NCI-H446 treated with DMSO at 0.1 percent for 48 hours (cell line): ENCODE results near the gene SIL1.
"Not testable (repeated sequence)": the region's sequence is repeated elsewhere in the genome, so short reads cannot be mapped to it uniquely, and the experiment has no call there.

Experiments
- DNase-seq: peaks from one replicate; lab custom pipeline; 2025; lab: John Stamatoyannopoulos, UW

SIL1 gene

DNA sequence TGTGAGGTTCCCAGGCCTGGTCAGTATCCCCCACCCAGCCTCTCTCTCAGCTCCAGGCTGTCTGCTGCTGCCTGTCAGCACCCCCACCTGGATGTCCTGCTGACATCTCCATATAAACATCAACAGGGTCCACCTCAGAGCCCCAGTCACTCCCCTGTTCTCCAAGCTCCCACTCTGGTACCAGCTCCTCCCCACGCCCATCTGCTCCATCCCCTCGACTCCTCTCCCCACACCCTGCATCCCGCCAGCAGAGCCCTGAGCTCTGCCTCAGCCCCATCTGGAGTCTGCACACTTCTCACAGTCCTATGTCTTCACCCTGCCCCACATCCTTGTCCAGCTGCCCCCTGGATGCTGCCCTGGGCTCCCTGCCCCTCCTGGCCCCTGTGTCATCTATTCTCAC, 255.3 kb downstream of the SIL1 start:
- no peak for DNase-seq

DNA sequence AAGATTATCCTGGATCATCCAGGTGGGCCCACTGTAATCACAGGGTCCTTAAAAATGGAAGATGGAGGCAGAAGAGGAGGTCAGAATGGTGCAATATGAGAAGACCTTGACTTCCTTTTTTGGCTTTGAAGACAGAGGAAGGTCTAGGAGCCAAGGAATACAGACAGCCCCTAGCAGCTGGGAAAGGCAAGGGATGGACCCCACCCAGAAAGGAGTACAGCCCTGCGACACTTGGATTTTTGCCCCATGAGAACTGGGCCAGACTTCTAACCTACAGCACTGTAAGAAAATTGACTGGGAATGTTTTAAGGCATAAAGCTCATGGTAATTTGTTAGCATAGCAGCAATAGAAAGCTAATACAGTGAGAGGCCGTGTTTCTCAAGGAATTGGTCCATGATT, 256.1 kb downstream of the SIL1 start:
- DNase-seq = no peak

DNA sequence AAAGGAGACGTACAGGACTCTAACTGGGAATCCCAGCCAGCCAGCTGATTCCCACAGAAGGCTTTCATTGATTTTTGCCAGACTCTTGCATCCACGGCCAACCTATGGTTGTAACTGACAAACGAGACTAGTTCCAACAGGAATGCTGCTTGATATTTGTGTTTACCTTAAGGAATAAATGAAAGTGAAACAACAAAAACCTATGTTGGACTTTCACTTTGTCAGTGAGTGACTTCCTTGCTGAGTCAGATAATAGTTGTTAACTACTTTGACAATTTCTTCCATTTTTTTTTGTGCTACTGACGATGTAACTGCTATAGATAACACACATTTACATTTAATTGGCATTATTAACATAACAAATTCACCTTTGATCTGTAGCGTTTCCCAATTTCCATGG, 259.6 kb downstream of the SIL1 start:
- DNase-seq = no peak

DNA sequence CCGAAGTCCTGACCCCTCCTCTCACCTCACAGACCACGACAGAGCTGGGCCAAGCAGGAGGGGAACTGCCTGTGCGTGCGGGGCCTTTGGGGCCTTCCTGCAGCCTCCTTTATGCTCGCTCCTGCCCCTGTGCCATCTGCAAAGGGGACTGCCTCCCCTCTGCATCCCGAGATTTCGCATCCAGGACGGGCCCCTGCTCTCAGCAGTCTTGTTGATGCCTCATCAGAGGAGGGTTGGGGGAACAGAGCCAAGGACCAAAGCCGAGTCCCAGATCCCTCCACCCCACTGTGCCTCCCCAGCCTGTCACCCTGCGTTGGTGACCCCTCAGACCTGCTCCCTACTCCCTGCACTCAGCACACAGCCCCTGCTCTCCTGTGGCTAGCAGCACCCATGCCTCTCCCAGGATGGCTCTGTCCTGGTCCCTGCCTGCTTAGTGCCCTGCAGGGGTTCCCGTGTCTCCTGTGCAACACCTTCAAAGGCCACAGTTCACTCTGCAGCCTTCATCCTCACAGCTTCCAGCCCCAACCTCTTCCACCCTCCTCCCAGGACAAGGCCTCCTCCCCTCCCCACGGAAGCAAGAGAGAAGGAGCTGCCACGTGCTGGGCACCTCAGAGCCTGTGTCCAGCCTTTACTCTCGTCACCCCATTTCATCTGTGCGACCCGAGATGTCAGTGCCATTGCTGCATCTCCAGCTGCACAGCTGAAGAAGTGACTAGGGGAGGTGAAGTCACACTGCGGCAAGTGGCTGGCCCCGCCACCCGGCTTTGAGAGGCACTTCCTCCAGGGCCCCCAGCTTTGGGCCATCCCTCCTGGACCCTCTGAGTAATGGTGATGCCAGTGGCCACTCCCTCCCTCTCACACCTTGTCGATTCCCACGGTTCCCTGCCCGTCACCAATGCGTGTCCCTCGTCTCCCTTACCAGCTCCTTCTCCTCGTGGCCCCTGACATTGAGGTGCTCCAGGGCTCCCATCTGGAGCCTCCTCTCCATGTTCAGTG, 260.5 kb downstream of the SIL1 start:
- no peak for DNase-seq

DNA sequence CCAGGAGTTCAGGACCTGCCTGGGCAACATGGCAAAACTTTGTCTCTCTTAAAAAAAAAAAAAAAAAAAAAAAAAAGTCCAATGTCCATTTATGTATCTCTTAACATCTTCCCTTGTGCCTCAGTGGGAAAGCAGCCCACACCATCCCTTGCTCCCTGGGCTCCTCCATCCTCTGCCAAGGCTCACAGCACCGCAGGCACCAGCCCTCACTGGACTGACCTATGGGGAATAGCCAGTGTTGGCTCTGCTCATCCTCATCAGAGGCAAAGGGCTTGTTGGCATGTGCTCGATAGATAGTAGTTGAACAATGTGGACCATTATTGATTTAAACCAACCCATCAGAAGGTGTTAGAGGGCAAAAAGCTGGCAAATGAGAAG, 261.2 kb downstream of the SIL1 start:
- no peak for DNase-seq

DNA sequence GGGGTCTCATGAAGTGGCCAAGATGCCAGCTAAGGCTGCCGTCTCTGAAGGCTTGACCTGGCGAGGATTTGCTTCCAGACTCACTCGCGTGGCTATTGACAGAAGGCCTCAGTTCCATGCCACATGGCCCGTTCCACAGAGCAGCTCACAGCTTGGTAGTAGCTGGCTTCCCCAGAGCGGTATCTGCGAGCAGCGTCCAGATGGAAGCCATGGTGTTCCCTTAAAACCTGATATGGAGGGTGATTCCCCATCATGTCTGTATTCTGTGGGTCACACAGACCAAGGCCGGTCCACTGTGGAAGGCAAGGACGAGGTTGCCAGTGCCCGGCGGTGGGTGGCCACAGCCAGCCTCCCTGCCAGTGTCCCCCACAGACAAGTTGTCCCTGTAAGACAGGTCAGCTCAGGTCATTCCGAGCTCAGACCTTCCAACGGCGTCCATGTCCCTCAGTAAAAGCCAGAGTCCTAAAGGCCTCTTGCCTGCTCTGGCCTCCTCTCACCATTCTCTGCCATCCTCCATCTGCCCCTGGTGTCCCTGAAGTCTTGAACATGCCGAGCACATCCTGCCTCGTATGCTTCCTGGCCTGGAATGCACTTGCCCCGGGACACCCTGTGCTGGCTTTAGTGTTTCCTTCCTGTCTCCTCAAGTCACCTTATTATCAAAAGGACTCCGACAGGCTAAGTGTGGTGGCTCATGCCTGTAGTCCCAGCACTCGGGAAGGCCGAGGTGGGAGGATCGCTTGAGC, 261.8 kb downstream of the SIL1 start:
- DNase-seq = no peak

DNA sequence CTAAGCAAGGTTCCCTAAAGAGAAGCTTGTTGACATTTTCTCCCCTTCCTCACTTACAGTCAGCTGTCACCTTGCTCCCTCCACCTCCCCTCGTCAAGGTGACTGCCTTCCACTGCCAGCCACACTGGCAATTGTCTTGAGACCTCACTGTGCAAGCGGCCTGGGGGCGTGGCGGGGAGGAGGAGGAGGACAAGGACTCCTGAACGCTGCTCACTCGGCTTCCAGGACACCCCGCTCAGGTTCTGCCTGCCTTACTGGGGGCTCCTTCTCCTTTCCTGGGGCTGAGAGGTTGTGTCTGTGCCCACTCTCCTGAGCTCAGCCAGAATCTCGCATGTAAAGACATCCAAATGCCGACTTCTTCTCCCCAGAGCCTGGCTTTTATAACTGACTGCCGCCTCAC, 262.7 kb downstream of the SIL1 start:
- DNase-seq = no peak

DNA sequence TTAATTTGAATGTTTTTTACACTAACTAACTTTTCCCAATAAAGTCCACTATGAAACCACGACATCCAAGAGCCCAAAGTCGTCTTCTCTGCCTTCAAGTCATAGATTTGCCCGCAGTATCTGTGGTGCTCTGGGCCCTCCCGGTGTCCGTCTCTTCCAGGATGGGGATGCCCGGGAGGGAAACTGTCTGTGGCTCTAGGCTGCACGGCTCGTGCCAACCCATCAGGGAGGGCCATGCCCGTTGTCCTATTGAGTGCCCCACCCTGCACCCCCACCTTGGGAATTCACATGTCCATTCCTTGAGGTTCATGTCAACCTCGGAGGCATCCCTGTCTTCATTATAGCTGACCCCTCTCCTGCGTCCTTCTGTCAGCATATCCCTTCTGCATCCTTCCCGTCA, 263.2 kb downstream of the SIL1 start:
- DNase-seq = no peak

DNA sequence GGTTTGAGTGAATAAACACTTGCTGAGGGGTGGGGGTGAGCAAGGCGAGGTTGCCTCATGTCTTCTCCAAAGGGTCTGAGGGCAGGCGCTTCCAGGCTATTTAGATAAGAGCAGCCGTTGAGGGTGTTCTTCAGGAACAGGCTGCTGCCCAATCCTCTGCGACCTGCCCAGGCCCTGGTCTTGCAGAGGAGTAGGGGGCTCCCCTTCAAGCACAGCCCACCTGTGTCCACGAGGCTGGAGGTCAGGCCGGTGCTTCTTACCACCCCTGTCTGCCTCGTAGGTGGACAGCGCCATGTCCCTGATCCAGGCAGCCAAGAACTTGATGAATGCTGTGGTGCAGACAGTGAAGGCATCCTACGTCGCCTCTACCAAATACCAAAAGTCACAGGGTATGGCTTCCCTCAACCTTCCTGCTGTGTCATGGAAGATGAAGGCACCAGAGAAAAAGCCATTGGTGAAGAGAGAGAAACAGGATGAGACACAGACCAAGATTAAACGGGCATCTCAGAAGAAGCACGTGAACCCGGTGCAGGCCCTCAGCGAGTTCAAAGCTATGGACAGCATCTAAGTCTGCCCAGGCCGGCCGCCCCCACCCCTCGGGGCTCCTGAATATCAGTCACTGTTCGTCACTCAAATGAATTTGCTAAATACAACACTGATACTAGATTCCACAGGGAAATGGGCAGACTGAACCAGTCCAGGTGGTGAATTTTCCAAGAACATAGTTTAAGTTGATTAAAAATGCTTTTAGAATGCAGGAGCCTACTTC, 264.5 kb downstream of the SIL1 start:
- DNase-seq = no peak

DNA sequence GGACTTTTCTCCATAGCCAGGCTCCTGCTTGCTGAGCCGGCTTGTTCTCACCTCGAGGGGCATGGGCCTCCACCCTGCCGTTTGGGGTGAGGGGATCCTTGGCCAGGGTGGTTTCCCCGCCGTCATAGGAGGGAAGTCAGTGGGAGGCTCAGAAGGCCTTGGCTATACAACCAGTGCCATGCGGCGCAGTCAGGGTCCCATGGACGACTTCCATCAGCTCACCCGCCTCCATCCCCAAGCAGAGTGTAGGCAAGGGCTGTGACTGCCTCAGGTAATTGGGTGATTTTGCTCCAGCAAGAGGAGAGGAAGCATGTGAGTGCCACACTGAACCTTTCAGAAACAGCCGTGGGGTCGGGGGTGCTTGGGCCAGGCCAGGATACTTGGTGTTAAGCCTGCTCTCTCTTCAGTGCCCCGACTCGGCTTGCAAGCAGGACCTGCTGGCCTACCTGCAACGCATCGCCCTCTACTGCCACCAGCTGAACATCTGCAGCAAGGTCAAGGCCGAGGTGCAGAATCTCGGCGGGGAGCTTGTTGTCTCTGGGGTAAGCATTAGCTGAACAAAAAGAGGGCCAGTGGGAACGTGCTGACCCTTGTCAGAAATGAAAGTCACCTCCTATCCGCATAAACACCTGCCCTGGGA, 265.9 kb downstream of the SIL1 start:
- DNase-seq = no peak

DNA sequence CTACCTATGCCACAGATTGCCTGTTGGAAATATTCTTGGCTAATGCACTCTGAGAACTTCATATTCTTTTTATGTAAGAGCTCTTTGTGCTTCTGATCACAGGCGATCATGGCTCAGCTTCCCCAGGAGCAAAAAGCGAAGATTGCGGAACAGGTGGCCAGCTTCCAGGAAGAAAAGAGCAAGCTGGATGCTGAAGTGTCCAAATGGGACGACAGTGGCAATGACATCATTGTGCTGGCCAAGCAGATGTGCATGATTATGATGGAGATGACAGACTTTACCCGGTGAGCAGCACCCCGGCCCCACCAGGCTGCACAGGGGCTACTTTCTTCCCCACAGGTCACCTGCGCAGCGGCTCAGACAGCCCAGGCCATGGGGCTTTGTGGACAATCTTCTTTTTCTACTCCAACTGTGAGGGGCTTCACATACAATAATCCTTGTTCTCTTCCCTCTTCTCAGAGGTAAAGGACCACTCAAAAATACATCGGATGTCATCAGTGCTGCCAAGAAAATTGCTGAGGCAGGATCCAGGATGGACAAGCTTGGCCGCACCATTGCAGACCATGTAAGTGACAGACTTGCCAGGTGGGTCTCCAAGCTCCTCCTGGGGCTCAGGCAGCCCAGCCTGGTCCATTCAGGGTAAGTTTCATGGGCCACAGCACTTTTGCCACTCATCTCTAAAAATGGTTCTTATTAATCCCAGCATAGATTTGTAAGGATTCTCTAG, 267.6 kb downstream of the SIL1 start:
- no peak for DNase-seq

DNA sequence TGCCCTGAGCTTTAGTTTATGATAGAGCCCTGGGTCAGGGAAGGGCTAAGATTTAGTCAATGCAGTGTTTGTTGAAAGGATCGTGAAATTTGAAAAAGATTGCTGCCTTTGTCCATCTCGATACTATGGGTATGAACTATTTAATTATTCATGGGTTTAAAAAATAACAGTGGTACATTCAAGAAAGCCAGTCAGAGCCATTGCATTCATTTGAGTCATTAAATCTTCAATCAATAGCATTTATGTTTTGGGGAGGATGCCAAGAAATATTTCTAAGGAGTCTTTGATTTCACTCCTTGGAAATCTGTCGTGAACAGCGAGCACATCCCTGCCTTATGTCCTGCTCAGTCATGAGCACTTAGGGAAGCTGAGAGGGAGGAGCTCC, 268.6 kb downstream of the SIL1 start:
- no peak for DNase-seq

DNA sequence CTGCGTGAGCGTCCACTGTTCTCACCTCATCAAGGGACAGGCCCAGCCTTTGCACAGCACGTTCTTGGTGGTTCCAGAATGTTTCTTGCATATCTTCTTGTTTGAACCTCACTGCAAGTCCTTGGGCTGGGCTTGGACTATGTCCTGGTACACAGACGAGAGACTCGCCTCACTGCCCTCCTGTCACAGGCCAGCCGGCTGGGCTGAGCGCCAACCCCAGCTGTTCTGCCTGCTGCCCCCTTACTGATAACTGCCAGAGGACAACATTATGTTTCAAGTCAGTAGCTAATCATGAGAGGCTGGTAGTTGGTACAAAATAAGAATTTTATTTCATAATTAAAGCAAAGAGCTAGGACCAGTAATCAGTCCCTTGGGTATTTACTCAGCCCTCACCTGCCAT, 270.2 kb downstream of the SIL1 start:
- peak; percentile 71 for DNase-seq

DNA sequence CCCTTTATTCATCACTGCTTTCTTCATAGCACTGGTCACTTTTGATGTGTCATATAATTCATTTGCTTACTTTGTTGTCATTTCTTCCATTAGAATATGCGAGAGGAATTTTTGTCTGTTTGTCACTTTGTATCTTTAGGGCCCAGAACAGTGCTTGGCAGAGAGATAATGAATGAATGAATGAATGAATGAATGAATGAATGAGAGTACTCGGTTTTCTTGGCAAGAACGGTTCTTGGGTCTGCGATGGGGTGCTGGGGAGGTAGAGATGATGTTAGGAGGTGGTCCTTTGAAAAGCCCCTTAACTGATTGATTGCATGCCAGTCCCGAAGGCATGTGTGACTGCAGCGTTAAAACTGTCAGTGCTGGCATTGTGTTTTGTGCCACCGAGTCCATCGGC, 270.6 kb downstream of the SIL1 start:
- no peak for DNase-seq

DNA sequence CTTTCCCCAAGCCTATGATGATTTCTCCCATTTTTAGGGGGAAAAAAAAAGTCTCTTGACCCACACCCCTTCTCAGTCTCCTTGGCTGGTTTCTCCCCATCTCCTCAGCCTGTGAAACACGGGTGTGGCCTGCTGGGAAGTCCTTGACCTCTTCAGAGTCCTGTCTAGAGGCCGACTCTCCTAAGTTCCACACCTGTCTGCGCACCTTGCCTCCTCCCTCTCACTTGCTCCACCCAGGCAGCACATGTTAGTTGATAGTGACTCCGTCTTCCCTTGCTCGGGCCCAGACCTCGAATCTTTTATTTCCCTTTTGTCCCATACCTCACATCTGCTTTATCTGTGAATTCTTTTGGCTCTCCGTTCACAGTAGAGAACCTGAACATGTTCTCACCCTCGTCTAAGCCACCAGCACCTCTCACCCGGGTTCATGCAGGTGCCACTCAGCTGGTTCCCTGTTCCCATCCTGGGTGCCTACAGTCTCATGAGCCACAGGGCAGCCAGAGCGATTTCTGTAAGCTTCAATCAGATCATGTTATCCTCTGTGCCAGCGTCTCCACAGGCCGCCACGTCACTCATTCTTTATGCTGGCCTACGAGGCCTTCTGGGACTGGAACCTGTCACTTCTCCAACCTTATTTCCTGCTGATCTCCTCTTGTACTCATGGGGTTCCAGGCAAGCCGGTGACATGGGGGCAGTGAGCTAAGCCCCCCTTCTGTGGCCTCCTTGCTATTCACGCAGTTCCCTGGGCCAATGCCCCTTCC, 271.3 kb downstream of the SIL1 start:
- DNase-seq = no peak

DNA sequence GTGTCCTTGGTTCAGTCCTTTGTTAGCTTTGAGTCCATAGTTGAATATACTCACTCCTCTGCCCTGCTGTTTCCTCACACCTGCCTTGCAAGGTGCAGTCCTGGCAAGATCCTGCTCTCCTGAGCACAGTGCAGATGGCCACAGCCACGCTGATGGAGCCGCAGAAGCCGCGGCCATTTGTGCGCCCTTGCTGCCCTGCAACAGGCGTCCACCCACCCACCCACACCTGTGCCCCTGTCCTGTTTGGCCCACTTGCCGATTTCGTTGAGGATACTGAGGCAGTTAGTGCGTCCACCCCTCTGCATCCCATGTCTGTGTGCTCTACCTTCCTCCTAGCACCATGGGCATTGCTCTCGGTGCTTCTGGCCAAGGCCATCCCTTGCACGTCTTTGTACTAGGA, 271.9 kb downstream of the SIL1 start:
- DNase-seq = no peak

DNA sequence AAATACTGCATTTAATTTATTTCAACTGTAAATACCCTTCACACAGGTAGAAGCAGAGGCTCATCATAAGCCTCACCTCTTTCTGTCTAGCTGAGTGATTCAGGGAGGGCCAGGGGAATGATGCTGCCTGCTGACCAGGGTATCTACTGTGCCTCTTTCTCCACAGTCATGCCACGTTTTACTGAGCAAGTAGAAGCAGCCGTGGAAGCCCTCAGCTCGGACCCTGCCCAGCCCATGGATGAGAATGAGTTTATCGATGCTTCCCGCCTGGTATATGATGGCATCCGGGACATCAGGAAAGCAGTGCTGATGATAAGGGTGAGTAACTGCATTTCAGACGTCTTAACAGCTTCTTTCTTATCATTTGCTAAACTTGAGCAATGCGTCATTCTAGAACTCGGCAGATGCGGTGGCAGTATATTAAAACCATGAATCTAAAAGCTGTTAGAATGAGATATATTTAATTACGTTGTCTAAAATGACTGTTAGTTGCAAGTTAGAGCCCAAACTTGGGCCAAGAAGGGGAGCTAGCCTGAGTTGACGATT, 273.0 kb downstream of the SIL1 start:
- no peak for DNase-seq

DNA sequence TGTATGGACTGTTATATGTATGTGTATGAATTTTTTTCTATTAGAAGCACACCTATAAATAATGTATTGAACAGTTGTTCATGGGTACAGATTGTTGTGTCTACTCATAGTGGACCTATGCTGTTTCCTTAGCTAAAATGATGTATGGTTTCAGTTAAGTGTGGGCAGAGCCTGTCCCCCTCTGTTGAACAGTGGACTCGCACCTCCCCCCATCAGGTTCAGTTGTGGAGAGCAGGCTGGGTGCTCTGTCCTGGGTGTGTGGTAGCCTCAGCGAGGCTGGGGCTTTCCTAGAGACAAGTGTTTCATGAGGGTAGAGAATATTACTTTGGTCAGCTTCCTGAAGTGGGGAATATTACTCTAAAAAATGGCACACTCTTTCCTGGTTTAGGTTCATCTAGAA, 275.7 kb downstream of the SIL1 start:
- no peak for DNase-seq

DNA sequence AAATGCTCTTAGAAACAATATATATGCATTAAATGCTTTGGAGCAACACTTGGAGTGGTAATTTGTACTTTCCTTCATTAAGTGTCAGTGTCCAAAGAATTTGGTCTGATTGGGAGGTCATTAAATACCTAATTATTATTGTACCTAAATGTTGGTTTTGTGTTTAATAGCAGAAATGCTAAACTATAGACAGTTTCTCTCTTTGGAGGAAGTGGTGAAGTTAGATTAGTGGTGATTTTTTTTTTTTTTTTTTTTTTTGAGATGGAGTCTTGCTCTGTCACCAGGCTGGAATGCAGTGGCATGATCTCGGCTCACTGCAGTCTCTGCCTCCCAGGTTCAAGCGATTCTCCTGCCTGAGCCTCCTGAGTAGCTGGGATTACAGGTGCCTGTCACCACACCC, 276.8 kb downstream of the SIL1 start:
- DNase-seq = not testable (repeated sequence)

DNA sequence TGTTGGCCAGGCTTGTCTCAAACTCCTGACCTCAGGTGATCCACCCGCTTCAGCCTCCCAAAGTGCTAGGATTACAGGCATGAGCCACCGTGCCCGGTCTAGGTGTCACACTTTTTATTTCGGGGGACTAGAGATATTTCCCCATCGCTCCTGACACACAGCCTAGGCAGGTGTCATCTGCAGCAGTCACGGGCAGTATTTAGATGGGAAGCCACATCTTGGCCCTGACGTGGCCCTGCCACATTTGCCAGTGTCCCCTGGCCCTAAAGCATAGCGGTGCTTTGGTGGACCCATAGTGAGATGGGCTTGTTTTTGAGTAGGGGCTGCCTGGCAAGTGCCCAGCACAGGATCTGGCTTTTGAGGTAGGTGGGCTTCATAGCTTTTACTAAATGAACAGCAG, 278.0 kb downstream of the SIL1 start:
- DNase-seq = no peak
